ENCODE results near the gene EVC.
"Not testable (repeated sequence)": the region's sequence is repeated elsewhere in the genome, so short reads cannot be mapped to it uniquely, and the experiment has no call there.

Gene EVC

DNA sequence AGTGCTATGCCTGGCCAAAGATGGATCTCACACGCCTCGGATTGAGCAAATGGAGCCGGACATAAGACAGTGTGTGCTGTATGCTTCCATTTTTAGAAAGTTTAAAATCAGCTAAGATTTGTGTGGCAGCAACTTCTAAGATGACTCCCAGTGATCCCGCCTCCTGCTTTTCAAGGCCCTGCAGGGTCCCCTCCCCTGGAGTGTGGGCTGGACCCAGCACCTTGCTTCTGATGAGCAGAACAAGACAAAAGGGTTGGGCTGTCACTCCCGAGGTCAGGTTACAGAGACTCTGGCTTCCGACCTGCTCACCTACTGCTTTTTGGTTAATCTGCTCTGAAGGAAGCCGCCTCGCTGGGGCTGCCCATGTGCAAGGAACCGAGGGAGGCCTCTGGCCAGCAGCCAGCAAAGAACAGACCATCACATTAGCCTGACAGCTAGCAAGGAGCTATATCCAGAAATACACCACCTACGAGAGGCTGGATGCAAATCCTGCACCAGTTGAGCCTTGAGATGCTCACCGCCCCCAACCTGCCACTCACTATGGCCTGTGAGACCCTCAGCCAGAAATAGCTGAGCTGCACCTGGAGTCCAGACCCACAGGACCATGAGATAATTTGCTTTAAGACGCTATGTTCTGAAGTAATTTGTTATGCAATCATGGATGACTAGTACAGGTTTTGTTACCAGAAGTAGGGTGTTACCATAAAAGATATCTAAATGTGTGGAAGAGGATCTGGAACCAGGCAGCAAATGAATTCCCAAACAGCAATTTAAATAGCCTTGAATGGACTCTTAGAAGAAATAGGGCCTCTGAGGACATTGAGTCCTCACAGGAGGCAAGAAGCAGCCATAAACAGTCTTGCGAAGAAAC is 134.3 kb downstream of the EVC start:
- DNase-seq (ENCODE audit: low read depth), result no peak

DNA sequence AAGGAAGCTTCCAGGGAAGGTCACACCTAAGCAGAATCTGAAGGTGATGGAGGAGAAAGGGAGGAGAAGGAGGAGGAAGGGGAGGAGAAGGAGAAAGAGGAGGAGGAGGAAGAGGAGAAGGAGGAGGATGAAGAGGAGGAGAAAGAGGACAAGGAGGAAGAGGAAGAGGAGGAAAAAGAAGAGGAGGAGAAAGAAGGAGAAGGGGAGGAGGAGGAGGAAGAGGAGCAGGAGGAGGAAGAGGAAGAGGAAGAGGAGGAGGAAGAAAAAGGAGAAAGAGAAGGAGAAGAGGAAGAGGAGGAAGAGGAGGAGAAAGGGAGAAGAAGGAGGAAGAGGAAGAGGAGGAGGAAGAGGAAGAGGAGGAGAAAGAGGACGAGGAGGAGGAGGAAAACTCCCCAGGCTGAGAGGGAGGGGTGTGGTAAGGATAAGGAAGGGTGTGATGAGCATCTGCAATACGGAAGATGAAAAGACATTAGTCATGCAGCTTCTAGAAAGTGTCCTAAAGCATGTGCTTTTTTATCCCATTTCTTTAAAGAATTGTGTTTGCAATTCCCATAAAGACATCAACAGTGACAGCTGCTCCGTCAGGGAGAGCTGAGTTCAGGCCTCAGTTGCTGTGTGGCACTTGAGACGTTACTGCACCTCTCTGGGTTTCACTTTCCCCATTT is 140.8 kb downstream of the EVC start:
- DNase-seq (ENCODE audit: low read depth), result no peak

DNA sequence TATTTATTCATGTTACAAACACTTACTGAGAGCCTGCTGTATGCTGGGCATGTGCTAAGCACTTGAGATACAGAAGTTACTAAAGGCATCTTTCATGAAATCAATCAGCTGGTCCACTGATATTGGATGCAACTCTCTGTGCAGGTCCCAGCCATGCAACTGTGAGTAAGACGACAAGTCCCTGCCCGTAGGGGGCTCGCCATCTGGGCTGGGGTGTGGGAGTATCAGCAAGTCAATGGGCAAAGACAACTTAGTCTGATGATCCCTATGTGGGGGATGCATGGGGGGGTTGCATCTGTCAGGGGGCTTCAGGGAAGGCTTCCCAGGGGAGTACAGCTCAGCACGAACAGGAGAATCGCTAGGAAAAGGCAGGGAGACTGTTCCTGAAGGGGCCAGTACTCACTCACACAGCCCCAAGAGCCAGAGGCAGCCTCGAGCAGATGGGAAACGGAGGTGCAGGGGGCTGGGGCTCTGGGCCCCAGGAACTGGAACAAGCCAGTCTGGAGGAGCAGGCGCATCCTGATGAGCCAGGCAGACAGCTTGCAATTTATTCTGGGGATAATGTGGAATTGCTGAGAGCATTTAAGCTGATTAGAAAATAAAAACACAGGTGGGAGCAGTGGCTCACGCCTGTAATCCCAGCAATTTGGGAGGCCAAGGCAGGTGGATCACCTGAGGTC is 141.7 kb downstream of the EVC start:
- no peak for DNase-seq (ENCODE audit: low read depth)

DNA sequence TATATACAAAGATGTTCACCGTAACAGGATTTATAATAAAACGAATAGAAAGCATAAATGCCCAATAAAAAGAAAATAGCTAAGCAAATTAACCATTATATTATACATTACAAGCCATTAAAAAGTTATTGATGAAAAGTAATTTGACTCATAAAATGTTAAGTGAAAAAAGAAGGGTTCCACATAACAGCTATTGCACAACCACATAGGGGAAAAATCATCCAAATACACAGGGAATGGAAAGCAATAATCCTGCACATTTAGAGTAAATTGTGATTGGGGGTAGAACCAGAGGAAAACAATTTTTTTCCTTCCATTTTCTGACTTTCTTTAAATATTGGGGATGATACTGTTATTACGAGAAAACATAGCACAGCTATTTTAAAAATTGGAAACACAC is 143.9 kb downstream of the EVC start:
- DNase-seq (ENCODE audit: low read depth), result no peak

DNA sequence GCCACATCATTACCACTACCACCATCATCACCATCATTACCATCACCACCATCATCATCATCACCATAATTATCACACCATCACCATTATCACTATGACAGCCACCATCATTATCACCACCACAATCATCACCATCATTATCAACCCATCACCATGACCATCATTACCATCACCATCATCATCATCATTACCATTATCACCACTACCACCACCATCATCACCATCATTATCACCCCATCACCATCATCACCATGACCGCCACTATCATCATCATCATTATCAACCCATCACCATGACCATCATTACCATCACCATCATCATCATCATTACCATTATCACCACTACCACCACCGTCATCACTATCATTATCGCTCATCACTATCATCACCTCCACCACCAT is 145.4 kb downstream of the EVC start:
- DNase-seq (ENCODE audit: low read depth), result not testable (repeated sequence)

DNA sequence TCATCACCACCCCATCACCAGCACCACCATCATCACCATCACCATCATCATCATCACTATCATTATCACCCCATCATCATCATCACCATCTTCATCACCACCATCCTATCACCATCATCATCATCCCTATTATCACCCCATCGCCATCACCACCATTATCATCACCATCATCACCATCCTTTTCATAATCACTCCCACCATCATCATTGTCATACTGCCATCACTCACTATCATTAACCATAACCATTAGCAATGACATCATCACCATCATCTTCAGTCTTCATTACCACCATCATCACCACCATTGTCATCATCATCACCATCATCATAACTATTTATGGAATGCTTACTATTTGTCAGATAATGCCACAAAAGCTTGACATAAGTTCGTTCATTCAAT is 146.2 kb downstream of the EVC start:
- no peak for DNase-seq (ENCODE audit: low read depth)

DNA sequence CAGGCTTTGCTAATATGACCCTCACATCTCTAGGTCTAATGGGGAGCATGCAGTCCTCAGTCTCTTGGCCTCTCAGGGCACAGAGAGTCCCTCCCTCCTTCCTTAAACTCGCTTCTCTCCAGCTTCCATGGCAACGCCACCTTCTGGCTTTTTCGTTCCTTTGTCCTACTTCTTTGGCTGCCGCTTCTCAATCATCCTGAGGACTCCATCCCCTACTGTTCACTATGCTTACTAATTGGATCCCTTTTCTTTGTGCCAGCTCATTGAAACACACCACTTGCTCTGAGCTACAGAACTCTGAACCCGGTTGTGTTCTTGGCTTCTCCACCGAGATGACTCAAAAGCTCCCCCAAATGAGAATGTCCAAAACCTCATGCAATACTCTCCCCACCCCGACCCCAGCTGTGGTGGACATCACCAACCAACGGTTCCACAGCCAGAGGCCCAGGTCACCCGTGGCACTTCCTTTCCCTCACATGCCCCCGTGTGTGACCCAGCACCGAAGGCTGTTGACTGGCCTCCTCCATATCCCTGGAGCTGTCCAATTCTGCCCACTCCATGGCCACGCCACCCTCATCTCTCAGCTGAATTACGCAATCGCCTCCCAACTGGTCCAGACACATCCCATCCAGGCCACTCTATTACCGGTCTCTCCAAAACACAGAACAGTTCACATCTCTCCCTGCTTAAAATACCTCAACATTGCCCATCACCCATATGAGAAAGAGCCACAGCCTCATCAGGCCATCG is 147.2 kb downstream of the EVC start:
- no peak for DNase-seq (ENCODE audit: low read depth)

DNA sequence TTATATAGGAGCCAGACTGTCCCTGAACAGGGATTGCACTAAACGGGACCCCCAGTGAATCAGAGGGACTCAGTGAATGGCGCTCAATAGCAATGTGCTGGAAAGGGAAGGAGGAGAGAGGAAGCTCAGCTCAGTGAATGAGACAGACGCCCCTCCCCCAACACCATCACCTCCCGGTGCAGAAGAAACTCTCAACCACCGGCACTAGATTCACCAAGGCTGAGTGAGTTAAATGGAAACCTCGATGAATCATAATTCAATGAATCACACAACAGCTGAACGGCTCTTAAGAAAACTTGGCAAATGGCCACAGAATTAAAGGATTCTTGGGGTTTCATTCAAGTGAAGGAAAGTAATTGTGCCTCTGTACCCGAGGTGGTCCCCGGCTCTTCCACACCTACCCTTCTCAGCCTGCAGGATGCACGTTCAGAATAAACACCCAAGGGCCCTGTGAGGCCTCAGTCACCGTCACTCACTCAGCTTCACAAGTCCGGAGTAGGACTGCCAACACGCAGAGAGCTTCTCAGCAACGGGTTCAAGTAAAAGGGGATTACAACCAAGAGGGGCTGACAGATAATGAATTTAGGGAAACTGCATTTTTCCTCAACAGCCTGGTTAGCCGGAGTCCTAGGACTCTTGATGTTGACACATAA is 152.6 kb downstream of the EVC start:
- DNase-seq (ENCODE audit: low read depth), result no peak
